Neuronal stem cell (in vitro differentiated cells): ENCODE data around the gene CANX.

ENCODE experiments used
- DNase-seq: peaks from one replicate; pipeline ENCODE4 v3.0.0-alpha.2; 2013; ENCODE audit warnings: low spot score
- H2AFZ ChIP-seq: one replicate; pipeline ENCODE4 v1.6.1; 2013; ENCODE audit warnings: mild to moderate bottlenecking, low read length, inconsistent platforms
- H2AK5ac ChIP-seq: 2 replicates; pipeline ENCODE4 v1.6.1; 2013; ENCODE audit warnings: low read depth, mild to moderate bottlenecking, inconsistent platforms, low read length, moderate library complexity, mixed read lengths
- H2BK120ac ChIP-seq: 2 replicates; pipeline ENCODE4 v1.6.1; 2013; ENCODE audit warnings: low read depth, mild to moderate bottlenecking, inconsistent platforms, low read length, moderate library complexity, mixed read lengths
- H2BK12ac ChIP-seq: one replicate; pipeline ENCODE4 v1.6.1; 2013; ENCODE audit warnings: low read length, inconsistent platforms
- H2BK15ac ChIP-seq: 2 replicates; pipeline ENCODE4 v1.6.1; 2013; ENCODE audit warnings: mild to moderate bottlenecking, low read length, inconsistent platforms, mixed read lengths
- H2BK5ac ChIP-seq: one replicate; pipeline ENCODE4 v1.6.1; 2013; ENCODE audit warnings: inconsistent platforms, mild to moderate bottlenecking, low read length, moderate library complexity
- H3K14ac ChIP-seq: one replicate; pipeline ENCODE4 v1.6.1; 2013; ENCODE audit warnings: low read length, inconsistent platforms
- H3K18ac ChIP-seq: 2 replicates; pipeline ENCODE4 v1.6.1; 2013; ENCODE audit warnings: low read length, inconsistent platforms
- H3K23ac ChIP-seq: 2 replicates; pipeline ENCODE4 v1.6.1; 2013; ENCODE audit warnings: low read depth, mild to moderate bottlenecking, mixed read lengths, low read length, inconsistent platforms; ENCODE audit not compliant: poor library complexity
- H3K27ac ChIP-seq: replicated peaks from 3 replicates; pipeline ENCODE4 v1.5.1; 2013; ENCODE audit warnings: low read length, inconsistent platforms
- H3K27me3 ChIP-seq, 3 experiments: 2 replicates each; pipeline ENCODE4 v1.6.1; 2013; ENCODE audit warnings: low read length in 3 of 3, mild to moderate bottlenecking in 2 of 3, inconsistent platforms in 1 of 3, low read depth in 1 of 3, mixed read lengths in 1 of 3, moderate library complexity in 1 of 3; ENCODE audit not compliant: control insufficient read depth in 3 of 3, insufficient read depth in 3 of 3
- H3K36me3 ChIP-seq, 2 donors: replicated peaks in 1 of 2; 2 replicates each; pipeline ENCODE4 v1.6.1; 2013; ENCODE audit warnings: low read length in 2 of 2; ENCODE audit not compliant: control insufficient read depth in 2 of 2, insufficient read depth in 2 of 2
- H3K4ac ChIP-seq: 2 replicates; pipeline ENCODE4 v1.6.1; 2013; ENCODE audit warnings: inconsistent platforms, mild to moderate bottlenecking, low read length, moderate library complexity
- H3K4me1 ChIP-seq, 2 donors: 1 replicate in 1 of 2; 2 replicates in 1 of 2; pipeline ENCODE4 v1.6.1; 2013; ENCODE audit warnings: low read length in 2 of 2, low read depth in 1 of 2; ENCODE audit not compliant: control insufficient read depth in 2 of 2, insufficient read depth in 1 of 2
- H3K4me2 ChIP-seq: one replicate; pipeline ENCODE4 v1.6.1; 2013; ENCODE audit warnings: mild to moderate bottlenecking, low read length, inconsistent platforms; ENCODE audit not compliant: insufficient read depth, poor library complexity, severe bottlenecking
- H3K4me3 ChIP-seq, 2 donors: 2 replicates each; pipeline ENCODE4 v1.5.1; 2013; ENCODE audit warnings: low read length in 2 of 2, mild to moderate bottlenecking in 2 of 2, inconsistent platforms in 1 of 2, moderate library complexity in 1 of 2
- H3K79me1 ChIP-seq: one replicate; pipeline ENCODE4 v1.6.1; 2013; ENCODE audit warnings: low read depth, mild to moderate bottlenecking, inconsistent platforms, low read length, moderate library complexity
- H3K9ac ChIP-seq: one replicate; pipeline ENCODE4 v1.6.1; 2013; ENCODE audit warnings: mild to moderate bottlenecking, low read depth, low read length, inconsistent platforms; ENCODE audit not compliant: poor library complexity
- H3K9me3 ChIP-seq, 2 donors: replicated peaks in 1 of 2; 2 replicates each; pipeline versions ENCODE3 to v1.6.1; 2013; ENCODE audit warnings: low read length in 2 of 2, mild to moderate bottlenecking in 2 of 2, inconsistent platforms in 1 of 2, low read depth in 1 of 2, mixed read lengths in 1 of 2, moderate library complexity in 1 of 2; ENCODE audit not compliant: control insufficient read depth in 2 of 2, insufficient read depth in 1 of 2
- H4K8ac ChIP-seq: one replicate; pipeline ENCODE4 v1.6.1; 2013; ENCODE audit warnings: low read depth, mild to moderate bottlenecking, inconsistent platforms, low read length, moderate library complexity
- H4K91ac ChIP-seq: one replicate; pipeline ENCODE4 v1.6.1; 2013; ENCODE audit warnings: low read length, low read depth, mild to moderate bottlenecking, inconsistent platforms; ENCODE audit not compliant: poor library complexity
- WGBS, 2 donors: extraction: QIAGEN DNeasy Blood & Tissue Kit; methylation state at CpG; one replicate each; pipeline ENCODE4 v1.1.7; 2013; ENCODE audit warnings: missing lambda C conversion rate in 2 of 2, mixed read lengths in 1 of 2; ENCODE audit not compliant: insufficient read length in 2 of 2, insufficient replicate concordance in 1 of 2; ENCODE audit errors: extremely low coverage in 2 of 2; 5-methylcytosine and 5-hydroxymethylcytosine counted together

CANX gene

GRCh38 chr5:179730356-179730755 lies 31.6 kb downstream of the CANX start:
- Histone ChIP-seq H3K9me3 (no peaks in the 10 kb centered on the region), H2BK15ac (no peak overlapping the region), H3K23ac (no peak overlapping the region), H2BK120ac (no peak overlapping the region), H3K4me3 (no peak overlapping the region), H3K27me3 (no peaks in the 10 kb centered on the region), H3K4me2 (no peak overlapping the region), H3K18ac (no peak overlapping the region), H3K4me1 (peaks cover 2% of the 10 kb centered on the region in 2 donors), H3K36me3 (peaks cover 21 to 80% of the 10 kb centered on the region in 2 donors), H3K79me1 (peaks cover 6% of the 10 kb centered on the region), H2AFZ (no peak overlapping the region), H2BK12ac (no peak overlapping the region), H3K9ac (no peak overlapping the region), H4K8ac (no peak overlapping the region), H3K4ac (no peak overlapping the region), H2BK5ac (no peak overlapping the region), H3K27ac (no peak overlapping the region), H2AK5ac (no peak overlapping the region), H4K91ac (no peak overlapping the region), H3K14ac (no peak overlapping the region)
- no peak for DNase-seq
- WGBS, 2 donors: no CpG with 5 or more reads among the region's 3 CpGs

- Histone ChIP-seq H4K91ac (no peak overlapping the region), H3K9me3 (no peaks in the 10 kb centered on the region), H3K79me1 (peaks cover 6% of the 10 kb centered on the region), H3K4me2 (no peak overlapping the region), H3K27ac (no peak overlapping the region), H2BK12ac (no peak overlapping the region), H2AFZ (no peak overlapping the region), H2AK5ac (no peak overlapping the region), H3K27me3 (no peaks in the 10 kb centered on the region), H3K4me1 (peaks cover 2% of the 10 kb centered on the region in 2 donors), H2BK15ac (no peak overlapping the region), H3K18ac (no peak overlapping the region), H3K14ac (no peak overlapping the region), H2BK5ac (no peak overlapping the region), H3K36me3 (peaks cover 23 to 79% of the 10 kb centered on the region in 2 donors), H4K8ac (no peak overlapping the region), H3K4me3 (no peak overlapping the region), H2BK120ac (no peak overlapping the region), H3K4ac (no peak overlapping the region), H3K9ac (no peak overlapping the region), H3K23ac (no peak overlapping the region)
- no peak for DNase-seq
- WGBS, 2 donors: no CpG with 5 or more reads among the region's 3 CpGs
These were observed 32.1 kb downstream of the CANX start for GRCh38 chr5:179730852-179731251.

- no peak overlapping the region for H3K14ac ChIP-seq
- DNase-seq: no peak
- H3K27ac ChIP-seq: peak overlapping the region; percentile 5
- H2AK5ac ChIP-seq: no peak overlapping the region
- peak overlapping the region; percentile 51 for H2AFZ ChIP-seq
- H4K8ac ChIP-seq: no peak overlapping the region
- H3K4me1 ChIP-seq: peaks cover 2% of the 10 kb centered on the region in 2 donors
- no peaks in the 10 kb centered on the region for H3K9me3 ChIP-seq
- no peak overlapping the region for H3K4ac ChIP-seq
- no peaks in the 10 kb centered on the region for H3K27me3 ChIP-seq
- H4K91ac ChIP-seq: no peak overlapping the region
- H3K36me3 ChIP-seq: peaks cover 21 to 78% of the 10 kb centered on the region in 2 donors
- no peak overlapping the region for H3K18ac ChIP-seq
- H3K4me2 ChIP-seq: no peak overlapping the region
- H2BK120ac ChIP-seq: no peak overlapping the region
- H2BK5ac ChIP-seq: no peak overlapping the region
- H2BK15ac ChIP-seq: no peak overlapping the region
- H3K79me1 ChIP-seq: peaks cover 6% of the 10 kb centered on the region
- no peak overlapping the region for H2BK12ac ChIP-seq
- H3K9ac ChIP-seq: no peak overlapping the region
- no peak overlapping the region for H3K23ac ChIP-seq
- WGBS, 2 donors: no CpG with 5 or more reads among the region's 24 CpGs
- H3K4me3 ChIP-seq: peak overlapping the region in 1 of 2 donors; percentile 22
These were observed 33.1 kb downstream of the CANX start for GRCh38 chr5:179731791-179732411.

- no peak within 1 kb of the TSS for H4K8ac ChIP-seq
- peak within 1 kb of the TSS; percentile 98 for H3K23ac ChIP-seq
- peaks cover 6% of the 10 kb centered on the region for H3K79me1 ChIP-seq
- peaks cover 15 to 78% of the 10 kb centered on the region in 2 donors for H3K36me3 ChIP-seq
- H3K9ac ChIP-seq: peak within 1 kb of the TSS; percentile 98
- H3K18ac ChIP-seq: peak within 1 kb of the TSS; percentile 99
- peak within 1 kb of the TSS; percentile 84 for H2AK5ac ChIP-seq
- H2BK120ac ChIP-seq: no peak within 1 kb of the TSS
- peak within 1 kb of the TSS; percentile 70 for H3K27ac ChIP-seq
- peak; percentile 100 for DNase-seq
- peak within 1 kb of the TSS; percentile 68 to 94 for H3K4me3 ChIP-seq
- peaks cover 2% of the 10 kb centered on the region in 2 donors for H3K4me1 ChIP-seq
- peak within 1 kb of the TSS; percentile 73 for H3K4me2 ChIP-seq
- H2BK12ac ChIP-seq: peak within 1 kb of the TSS; percentile 73
- H3K27me3 ChIP-seq: no peaks in the 10 kb centered on the region
- peak within 1 kb of the TSS; percentile 81 for H2BK15ac ChIP-seq
- H2AFZ ChIP-seq: peak within 1 kb of the TSS; percentile 91
- H3K14ac ChIP-seq: peak within 1 kb of the TSS; percentile 82
- no peak within 1 kb of the TSS for H4K91ac ChIP-seq
- H3K4ac ChIP-seq: peak within 1 kb of the TSS; percentile 76
- WGBS, 2 donors: no CpG with 5 or more reads among the region's 41 CpGs
- H2BK5ac ChIP-seq: peak within 1 kb of the TSS; percentile 94
- H3K9me3 ChIP-seq: no peaks in the 10 kb centered on the region
These were observed 33.7 kb downstream of the CANX start, which contains the start of gene MAML1 for GRCh38 chr5:179732412-179732917. MAML1 (plus strand) TSS chr5:179732822; CDS start chr5:179733113, 291 bp downstream.
